Mammary epithelial cell (primary cell): ENCODE results near the gene CTTN.

ENCODE experiments used
- CTCF ChIP-seq, 2 donors: IDR thresholded peaks in 1 of 2; conservative IDR thresholded peaks in 1 of 2; 2 replicates each; pipeline ENCODE4 v1.5.1; 2011 to 2012; ENCODE audit warnings: inconsistent platforms in 2 of 2, low read length in 2 of 2, mild to moderate bottlenecking in 2 of 2, control low read depth in 1 of 2, low read depth in 1 of 2; ENCODE audit not compliant: insufficient read depth in 1 of 2; ENCODE audit errors: extremely low read depth in 1 of 2
- EZH2 ChIP-seq: IDR thresholded peaks from 2 replicates; pipeline ENCODE4 v1.6.1; 2012; ENCODE audit warnings: low read length, inconsistent platforms, borderline replicate concordance

GRCh38 chr11:70458736-70459135 is 60.4 kb downstream of the CTTN start:
- TF ChIP-seq CTCF (conservative IDR thresholded peaks at IDR 0.05 in 1 of 2, IDR thresholded peaks at IDR 0.05 in 1 of 2; ENCODE audit: extremely low read depth in 1 of 2, insufficient read depth in 1 of 2, low read depth in 1 of 2, low read length in 2 of 2) = no peak
- TF ChIP-seq EZH2 = no peak
